HG03558 (cell line): ENCODE results near the gene KRT72.

Experiments
- ATAC-seq: cut with Tn5 transposase; IDR thresholded peaks from one replicate; pipeline ENCODE4 v1.9.1; 2021; ENCODE audit warnings: moderate number of reproducible peaks; ENCODE audit not compliant: unreplicated experiment; ENCODE audit errors: extremely low read depth

The KRT72 gene

DNA sequence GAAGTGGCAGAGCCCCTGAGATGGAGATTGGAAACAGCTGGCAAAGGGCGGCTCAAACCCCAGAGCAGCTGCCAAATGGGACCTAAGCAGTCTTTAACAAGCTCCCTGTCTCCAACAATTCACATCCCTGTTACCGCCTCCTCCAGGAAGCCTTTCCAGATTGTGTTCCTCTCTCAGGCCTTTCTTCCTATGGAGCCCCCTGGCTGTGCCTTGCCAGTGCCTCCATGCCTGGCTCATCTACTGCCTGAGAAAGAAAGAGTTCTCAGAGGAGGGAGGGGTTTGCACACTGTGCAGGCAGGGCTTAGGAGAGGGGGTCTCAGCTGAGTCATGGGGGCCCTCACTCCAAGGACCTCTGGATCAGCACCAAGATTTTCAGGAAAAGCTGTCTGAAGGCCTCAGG, 18.8 kb downstream of the KRT72 start:
- ATAC-seq: no peak

DNA sequence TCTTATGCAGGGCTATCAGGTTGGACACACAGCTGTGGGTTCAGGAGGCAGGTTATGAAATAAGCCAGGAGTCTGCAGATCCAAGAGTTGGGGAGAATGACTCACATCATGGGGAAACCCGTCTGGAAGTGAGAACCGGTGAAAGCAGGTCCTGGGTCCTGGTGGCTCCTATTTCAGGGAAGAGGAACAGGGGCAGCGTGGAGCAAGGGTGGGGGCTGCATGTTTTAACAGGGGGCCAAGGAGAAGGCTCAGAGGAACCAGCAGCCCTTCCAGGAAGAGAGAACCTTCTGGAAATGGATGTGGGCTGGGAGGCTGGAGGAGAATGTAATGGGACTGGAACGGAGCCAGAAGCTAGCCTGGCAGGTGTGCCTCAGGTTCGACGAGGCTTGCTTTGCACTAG, 19.8 kb downstream of the KRT72 start:
- ATAC-seq: no peak

DNA sequence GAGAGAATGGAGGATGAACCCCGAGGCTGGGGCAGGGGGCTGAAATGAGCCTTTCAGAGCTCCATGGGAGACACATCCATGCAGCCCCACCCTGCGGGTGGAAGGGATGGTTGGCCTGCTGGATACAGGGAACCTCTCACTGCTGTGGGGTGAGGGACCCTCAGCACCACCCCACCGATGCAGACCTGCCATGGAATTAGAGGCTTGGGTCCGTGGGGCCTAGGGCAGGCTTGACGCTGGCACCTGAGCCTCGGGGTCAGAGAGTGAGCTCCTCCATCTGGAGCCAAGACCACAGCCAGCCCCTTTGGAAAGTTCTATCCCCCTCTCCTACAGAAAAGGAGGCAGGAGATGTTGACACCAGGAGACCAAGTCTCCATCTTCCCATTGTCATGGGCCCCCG, 20.2 kb downstream of the KRT72 start:
- no peak for ATAC-seq

DNA sequence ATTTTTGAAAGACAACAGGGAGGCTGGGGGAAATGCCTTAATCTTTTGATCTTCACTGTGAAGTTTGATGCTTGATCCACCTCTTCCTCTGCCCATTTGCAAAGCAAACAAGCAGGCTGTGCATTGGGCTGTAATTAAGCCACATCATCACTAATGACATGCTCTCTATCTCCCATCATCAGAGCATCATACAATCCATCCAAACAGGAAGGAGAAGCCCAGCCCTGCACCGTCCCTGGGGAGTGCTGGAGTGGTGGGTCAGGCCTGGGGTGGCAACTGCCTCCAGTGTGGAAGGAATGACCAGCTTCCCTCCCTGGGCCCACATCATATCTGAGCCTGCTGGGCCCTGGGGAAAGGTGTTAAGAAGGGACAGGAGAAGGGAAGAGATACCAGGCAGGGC, 20.8 kb downstream of the KRT72 start:
- ATAC-seq: no peak

DNA sequence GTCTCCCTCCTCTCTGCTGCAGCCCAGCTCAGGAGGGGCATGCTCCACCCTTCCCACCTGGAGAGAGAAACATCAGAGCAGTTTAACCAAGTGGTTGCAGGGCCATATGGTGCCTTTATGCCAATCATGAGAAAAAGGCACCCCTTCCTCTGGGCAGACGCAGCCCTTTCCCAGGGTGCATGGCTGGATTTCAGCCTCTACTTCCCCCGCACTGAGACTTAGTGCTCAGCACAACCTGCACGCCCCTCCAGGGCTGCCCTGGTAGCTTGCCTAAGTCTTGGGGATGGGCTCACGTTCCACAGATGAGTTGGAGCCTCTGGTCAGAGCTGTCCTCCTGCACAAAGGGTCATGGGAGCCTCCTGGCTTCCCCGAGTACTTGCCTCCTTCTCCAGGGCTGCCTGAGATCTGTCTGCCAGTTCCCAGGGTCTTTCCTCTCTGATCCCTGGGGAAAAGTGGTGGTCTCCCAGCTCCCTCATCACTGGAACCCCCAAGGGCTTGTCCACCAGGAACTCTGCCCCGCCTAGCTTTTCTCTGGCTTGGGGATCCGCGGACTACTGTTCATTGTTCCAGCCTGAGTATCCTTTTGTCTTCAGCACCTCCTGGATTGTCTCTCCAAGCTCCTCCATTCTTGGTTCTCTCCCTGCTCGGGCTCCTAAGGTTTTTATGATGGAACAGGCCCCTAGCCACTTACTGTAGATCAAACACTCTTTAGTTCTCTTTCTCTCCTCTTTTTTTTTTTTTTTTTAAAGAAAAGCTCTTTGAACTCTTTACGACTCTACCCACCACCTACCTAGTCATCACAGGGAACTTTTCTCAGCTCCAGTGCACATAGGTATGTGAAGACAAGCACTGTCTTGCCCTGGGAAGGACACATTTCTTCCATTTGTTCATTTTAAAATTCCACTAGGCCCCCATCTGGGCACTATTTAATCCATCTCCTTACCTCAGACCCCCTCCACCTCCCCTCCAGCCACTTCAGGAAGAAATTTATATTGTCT, 21.5 kb downstream of the KRT72 start:
- no peak for ATAC-seq

DNA sequence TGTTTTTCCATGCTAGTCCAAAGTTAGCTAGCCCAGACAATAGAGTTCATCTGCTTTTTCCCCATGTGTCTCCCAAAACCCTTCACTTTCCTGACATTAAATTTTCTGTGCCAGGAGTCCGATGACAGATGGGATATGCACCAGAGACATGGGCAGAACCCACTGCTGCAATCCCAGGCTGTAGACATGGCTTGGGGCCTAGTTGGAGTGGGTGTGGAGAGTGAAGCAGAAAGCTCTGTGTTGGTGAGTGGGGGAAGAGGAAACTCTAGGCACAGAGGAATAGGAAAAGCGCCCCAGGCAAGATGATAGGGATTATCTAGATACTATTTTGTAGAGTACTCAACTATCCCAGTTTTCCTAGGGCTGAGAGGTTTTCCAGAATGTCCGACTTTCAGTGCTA, 22.8 kb downstream of the KRT72 start:
- no peak for ATAC-seq

DNA sequence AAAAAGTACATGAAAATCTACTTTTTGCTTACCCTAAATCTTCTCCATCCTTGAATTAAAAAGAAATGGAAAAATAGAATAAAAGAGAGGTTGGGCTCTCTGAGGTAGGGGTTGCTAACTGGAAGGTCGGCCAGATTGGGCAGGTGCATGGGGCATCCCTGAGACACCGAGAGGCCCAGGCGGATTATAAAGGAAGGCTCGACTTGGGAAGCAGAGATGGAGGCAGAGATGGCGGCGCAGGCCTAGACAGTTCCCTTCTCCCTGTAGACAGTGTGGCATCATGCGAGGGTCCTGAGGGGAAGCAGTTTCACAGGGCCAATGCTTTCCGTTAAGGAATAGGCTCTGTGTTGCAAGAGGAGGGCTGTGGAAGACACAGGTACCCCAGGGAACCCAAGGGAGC, 23.9 kb downstream of the KRT72 start:
- no peak for ATAC-seq

DNA sequence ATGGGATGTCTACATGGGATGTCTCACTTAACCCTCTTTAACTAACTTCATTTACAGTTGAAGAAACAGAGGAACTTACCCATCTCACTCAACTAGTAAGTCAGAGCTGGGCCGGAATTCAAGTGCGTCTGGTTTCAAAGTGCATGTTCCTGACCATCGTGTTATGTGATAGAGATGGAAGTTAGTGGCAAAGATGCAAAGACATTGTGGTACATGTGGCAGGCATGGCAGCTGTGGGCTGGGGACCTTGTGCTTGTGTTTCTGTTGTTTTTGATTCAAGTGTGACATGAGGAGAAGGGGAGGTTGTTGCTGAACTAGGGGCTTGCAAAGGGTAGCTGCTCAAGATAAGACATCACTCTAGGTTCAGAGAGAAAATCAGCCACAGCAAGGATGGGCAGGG, 25.3 kb downstream of the KRT72 start:
- no peak for ATAC-seq

DNA sequence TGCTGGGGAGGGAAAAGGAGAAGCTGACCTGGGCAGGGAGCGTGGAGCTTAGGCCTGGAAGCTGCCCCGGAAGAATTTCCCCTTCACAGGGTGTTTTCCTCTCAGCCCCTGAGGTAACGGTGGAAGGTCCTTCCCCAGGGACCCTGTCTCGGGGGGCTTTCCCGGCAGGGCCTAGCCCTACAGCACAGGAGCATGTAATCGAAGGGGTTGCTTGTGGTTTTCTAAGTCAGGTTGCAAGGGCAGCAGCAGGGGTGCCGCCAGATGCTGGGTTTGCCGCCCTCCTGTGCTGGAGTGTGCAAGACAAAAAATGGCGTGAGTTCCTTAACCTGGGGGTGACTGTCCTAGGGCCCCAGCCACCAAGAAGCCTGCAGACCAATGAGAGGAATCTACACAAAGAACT, 26.0 kb downstream of the KRT72 start:
- no peak for ATAC-seq

DNA sequence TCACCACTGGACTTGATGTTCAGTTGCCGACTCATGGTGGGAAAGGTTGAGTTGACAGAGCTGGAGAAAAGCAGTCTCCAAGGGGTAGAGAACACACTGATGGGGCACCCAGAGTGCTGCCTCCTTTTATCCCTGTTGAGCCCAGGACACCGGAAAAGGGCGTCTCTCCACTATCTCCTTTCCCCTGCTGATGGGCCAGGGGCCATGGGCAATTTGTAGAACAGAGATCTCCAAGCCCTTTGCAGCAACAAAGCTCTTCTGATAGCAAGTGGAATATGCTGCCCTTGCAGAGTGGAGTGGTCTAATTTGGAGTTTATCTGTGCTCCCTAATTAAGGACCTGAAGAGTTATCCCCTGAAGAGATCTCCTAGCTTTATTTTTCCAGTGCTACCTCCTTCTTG, 27.5 kb downstream of the KRT72 start, which contains the start of gene KRT74:
KRT74 (minus strand) TSS at position 101 of the 400 bp plus-strand sequence; CDS start at position 35, 66 bp downstream.
- ATAC-seq: no peak

DNA sequence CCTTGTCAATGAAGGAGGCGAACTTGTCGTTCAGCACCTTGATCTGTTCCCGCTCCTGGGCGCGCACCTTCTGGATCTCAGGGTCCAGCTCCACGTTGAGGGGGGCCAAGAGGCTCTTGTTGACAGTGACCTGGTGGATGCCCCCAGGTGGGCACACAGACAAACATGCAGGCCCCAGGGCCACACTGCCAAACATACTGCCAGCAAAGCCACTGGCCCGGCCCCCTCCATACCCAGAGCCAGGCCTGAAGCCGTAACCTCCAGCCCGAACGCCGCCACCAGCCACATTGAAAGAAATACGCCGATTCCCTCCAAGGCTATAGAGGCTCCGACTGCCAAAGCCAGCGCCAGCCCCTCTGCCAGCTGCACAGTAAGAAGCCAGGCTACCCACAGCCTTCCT, 28.0 kb downstream of the KRT72 start:
- no peak for ATAC-seq

DNA sequence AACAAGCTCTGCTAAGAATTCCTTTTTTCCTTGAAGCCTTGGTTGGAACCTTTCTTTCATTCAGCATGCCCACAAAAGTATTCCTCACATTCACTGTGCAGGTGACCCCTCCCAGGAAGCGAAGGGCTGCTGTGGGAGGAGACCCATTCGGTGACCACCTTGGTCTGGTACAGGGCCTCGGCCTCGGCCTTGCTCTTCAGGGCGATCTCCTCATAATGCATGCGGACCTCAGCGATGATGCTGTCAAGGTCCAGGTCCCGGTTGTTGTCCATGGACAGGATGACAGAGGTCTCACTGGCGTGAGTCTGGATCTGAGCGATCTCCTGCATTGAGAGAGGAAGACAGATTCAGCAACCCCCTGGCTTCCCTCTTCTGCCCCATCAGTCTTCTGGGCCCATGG, 30.8 kb downstream of the KRT72 start:
- no peak for ATAC-seq

DNA sequence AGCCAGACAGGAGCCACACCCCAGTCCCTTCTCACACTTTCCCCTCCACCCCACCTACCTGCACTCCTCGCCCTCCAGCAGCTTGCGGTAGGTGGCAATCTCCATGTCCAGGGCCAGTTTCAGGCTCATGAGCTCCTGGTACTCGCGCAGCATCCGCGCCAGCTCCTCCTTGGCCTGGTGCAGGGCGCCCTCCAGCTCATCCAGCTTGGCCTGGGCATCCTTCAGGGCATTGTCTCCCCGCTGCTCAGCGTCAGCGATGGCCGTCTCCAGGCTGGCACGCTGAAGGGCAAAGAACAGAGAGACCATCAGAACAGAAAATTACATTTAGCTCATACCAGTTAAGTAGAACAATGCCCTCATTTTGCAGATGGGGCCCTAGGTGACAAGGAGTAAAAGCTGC, 33.2 kb downstream of the KRT72 start:
- ATAC-seq: no peak

DNA sequence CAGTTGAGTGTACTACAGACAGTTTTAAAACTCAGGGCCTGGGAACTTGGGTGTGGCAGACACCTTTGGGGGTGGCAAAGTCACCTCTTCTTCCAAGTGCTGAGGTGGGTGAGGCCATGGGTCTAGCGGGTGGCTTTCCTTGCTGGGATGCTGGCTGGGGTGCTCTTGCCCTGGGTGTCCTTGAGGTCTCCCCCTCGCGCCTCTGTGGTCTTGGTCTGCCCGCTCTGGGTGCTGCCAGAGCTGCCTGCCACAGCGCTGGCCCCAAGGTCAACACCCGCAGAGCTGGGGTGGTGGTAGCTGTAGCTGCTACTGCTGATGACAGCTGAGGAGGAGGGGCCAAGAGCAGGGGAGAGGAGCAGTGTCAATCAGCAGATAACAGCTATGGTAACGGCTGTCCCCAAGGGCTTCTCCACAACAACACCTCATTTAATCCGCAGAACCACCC, 34.4 kb downstream of the KRT72 start:
- no peak for ATAC-seq

DNA sequence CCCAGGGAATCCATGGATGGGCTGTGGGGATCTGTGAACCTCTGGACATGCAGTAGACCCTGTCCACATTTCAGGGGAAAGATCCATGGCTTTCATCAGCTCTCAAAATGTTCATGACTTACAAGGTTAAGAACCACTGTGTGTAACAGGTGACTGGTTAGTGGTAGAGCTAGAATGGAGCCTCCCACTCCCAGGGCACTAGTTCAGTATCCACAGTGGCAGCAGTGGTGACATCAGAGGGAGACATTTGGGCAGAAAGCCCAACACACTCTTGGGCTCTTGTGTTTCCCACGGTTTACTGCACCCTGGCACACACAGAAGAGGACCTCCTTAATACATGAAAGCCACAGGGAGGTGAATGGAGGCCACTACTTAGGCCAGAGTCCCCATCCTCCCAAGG, 36.7 kb downstream of the KRT72 start:
- ATAC-seq: no peak

DNA sequence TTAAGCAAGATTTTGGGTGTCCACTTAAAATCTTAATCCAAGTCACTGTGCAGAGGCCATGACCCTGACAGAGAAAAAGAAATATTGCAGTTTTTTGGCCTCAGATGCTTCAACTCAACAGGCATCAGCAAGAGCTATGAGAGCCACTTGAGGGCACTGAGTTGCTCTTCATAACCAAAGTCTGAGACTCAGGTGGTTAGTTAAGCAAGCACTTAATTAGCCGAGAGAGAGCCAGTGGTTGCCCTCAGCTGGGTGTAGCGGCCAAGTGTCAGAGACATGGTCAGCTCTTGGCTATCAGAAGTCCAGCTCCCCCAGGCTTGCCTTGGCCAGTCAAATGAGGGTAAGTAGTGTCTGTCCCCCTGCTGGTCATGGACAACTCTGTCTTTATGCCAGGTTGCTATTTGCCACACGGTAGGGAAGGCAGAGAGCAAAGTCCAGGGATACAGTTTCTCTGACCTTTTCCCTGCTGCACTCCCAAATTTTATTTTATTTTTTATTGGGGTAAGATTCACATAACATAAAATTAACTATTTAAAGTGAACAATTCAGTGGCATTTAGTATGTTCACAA, 39.3 kb downstream of the KRT72 start:
- no peak for ATAC-seq

DNA sequence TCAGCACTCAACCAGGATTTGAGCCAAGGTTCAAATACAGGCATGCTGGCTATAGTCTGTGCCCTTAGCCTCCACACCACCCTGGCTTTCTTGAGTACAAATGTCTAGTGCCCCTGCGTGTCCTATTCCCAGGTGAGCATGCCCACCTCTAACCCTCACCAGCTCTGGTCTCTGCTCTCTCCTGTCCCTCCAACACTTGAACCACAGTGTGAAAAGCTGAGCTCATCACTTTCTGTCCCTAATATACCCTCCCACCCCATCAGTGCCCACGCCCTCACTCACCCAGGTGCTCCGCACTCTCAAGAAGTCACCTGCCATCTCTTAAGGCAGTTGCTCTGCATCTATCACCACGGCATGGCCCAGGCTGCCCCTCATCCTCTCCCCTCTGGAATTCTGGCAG, 41.3 kb downstream of the KRT72 start:
- no peak for ATAC-seq

DNA sequence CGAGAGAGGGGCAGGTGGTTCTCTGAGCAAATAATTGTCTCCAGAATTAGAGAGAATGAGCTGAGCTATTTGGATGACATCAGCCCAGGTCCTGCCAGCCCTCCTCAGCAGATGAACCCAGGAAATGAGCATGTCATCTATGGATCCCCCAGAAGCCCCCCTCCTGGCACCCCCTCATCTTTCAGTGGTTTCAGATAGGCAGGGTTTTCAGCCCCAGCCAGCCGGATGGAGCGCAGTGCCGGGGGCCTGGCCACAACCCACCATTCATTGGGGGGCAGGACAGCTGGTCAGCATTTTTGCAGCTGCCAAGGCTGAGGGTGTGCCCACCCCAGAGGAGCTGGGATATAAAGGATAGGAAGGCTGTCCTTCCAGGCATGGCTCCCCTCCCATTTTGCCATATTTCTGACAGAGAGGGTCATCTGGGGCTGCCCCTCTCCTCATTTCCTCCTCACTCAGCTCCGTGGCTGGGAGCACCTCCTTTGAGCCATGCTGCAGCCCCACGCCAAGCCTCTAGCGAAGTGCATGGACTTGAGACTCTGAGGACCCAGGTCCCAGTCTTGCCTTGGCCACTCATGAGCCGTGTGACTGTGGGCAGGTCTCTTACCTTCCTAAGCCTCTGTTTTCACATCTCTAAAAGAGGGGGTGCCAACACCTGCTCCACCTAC, 42.4 kb downstream of the KRT72 start:
- no peak for ATAC-seq

DNA sequence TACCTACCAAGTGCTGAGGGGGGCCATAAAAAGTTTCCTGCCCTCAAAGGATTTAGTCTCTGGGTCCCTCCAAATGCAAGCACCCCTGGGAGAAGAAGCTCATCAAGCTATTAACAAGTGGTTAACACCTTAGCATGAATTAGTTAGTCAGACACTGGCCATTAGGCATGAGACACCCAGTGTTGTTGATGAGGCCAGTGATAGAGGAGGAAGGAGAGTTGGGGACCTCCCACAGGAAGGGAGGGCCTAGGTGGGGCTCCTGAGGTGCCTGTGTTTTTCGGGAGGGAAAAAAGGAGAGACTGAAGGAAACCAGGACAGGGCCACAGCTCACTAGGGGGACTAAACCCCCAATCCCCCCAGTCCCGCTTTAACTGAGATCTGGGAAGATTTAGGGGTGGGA, 43.8 kb downstream of the KRT72 start:
- no peak for ATAC-seq

DNA sequence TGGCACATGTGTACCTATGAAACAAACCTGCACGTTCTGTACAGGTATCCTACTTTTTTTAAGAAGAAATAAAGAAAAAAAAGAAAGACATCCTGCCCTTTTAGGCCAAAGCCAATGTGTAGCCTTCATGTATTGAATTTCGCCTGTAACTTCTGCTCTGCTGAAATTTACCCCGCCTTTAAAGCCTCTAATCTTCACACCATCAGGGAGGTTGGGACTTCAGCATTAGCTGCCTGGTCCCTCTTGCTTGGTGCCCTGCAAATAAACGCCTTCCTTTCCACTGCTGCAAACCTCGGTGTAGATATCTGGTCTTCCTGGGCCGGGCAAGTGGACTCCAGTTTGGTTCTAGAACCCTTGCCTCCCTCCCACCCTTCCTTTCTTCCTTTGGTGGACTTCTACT, 45.7 kb downstream of the KRT72 start:
- ATAC-seq: no peak

DNA sequence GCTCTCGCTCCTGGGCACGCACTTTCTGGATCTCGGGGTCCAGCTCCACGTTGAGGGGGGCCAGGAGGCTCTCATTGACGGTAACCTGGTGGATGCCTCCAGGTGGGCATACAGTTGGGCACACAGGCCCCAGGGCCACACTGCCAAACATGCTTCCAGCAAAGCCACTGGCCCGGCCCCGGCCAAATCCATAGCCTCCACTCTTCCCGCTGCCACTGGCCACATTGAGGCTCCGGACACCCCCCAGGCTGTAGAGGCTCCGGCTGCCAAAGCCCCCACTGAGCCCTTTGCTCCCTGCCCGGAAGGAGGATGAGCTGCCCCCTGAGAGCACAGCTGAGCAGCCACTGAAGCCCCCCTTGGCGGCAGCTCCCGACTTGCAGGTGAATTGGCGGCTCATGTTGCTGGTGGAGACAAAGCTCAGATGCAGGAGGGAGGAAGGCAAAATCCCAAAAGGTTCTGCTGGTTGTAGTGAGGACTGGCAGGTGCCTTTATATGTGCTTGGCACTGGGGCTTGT, 48.5 kb downstream of the KRT72 start, which contains the start of gene KRT71:
KRT71 (minus strand) TSS at position 465 of the 515 bp plus-strand sequence; CDS start at position 397, 68 bp downstream.
- no peak for ATAC-seq
